Measurements from ENCODE around the gene KIF9.

- TF ChIP-seq CTCF (IDR thresholded peaks at IDR 0.05; ENCODE audit: control extremely low read depth in 1 of 3, insufficient read depth in 1 of 3, low read depth in 1 of 3, low read length in 3 of 3) (no peak), EZH2 (IDR thresholded peaks at IDR 0.05; ENCODE audit: low read depth, low read length, severe bottlenecking) (no peak), POLR2AphosphoS5 (IDR thresholded peaks at IDR 0.05; ENCODE audit: low read depth, low read length) (no peak), POLR2A (IDR thresholded peaks at IDR 0.05; ENCODE audit: control extremely low read depth in 1 of 2, low read depth in 2 of 2, low read length in 2 of 2) (no peak), RBBP5 (IDR thresholded peaks at IDR 0.05; ENCODE audit: borderline replicate concordance, low read depth, low read length) (no peak), RAD21 (IDR thresholded peaks at IDR 0.05 in 1 of 2, conservative IDR thresholded peaks at IDR 0.05 in 1 of 2; ENCODE audit: low read depth in 2 of 2, low read length in 2 of 2) (no peak), TAF1 (IDR thresholded peaks at IDR 0.05; ENCODE audit: low read depth, low read length) (no peak), PHF8 (conservative IDR thresholded peaks at IDR 0.05; ENCODE audit: low read depth, low read length) (no peak), SP1 (IDR thresholded peaks at IDR 0.05; ENCODE audit: low read depth, low read length) (no peak), SP4 (IDR thresholded peaks at IDR 0.05; ENCODE audit: low read length) (no peak), YY1 (IDR thresholded peaks at IDR 0.05; ENCODE audit: low read depth, low read length) (no peak), CEBPB (IDR thresholded peaks at IDR 0.05; ENCODE audit: low read depth, low read length) (no peak)
Observed at GRCh38 chr3:47243419-47244147, 39.0 kb downstream of the KIF9 start.
